Measurements from ENCODE around the gene KASH5.

The KASH5 gene

GRCh38 chr19:49415810-49416200 is 27.8 kb downstream of the KASH5 start:
- no peaks in the 10 kb centered on the region for H3K9me3 ChIP-seq (ENCODE audit: control insufficient read depth, insufficient read depth, low read length)
- no peaks in the 10 kb centered on the region for H3K36me3 ChIP-seq (ENCODE audit: insufficient read depth, low read length)
- no peak overlapping the region for H3K9ac ChIP-seq (ENCODE audit: low read depth, low read length)
- H3K4me1 ChIP-seq (ENCODE audit: insufficient read depth, low read length): peaks cover 3% of the 10 kb centered on the region; the same call in 1 of the 2 replicates

GRCh38 chr19:49417088-49417487 is 29.0 kb downstream of the KASH5 start:
- Histone ChIP-seq H3K36me3 (ENCODE audit: insufficient read depth, low read length) (no peaks in the 10 kb centered on the region), H3K4me1 (ENCODE audit: insufficient read depth, low read length) (peaks cover 3% of the 10 kb centered on the region; the same call in 1 of the 2 replicates), H3K9ac (ENCODE audit: low read depth, low read length) (no peak overlapping the region)

GRCh38 chr19:49418511-49418910 is 30.5 kb downstream of the KASH5 start:
- no peaks in the 10 kb centered on the region for H3K36me3 ChIP-seq (ENCODE audit: insufficient read depth, low read length)
- no peaks in the 10 kb centered on the region for H3K9me3 ChIP-seq (ENCODE audit: control insufficient read depth, insufficient read depth, low read length)
- H3K4me1 ChIP-seq (ENCODE audit: insufficient read depth, low read length): peaks cover 4% of the 10 kb centered on the region; the same call in 1 of the 2 replicates
- no peak overlapping the region for H3K9ac ChIP-seq (ENCODE audit: low read depth, low read length)

More at GRCh38 chr19:49417088-49417487, 29.0 kb downstream of the KASH5 start:
- no peaks in the 10 kb centered on the region for H3K9me3 ChIP-seq (ENCODE audit: control insufficient read depth, insufficient read depth, low read length)

DNA sequence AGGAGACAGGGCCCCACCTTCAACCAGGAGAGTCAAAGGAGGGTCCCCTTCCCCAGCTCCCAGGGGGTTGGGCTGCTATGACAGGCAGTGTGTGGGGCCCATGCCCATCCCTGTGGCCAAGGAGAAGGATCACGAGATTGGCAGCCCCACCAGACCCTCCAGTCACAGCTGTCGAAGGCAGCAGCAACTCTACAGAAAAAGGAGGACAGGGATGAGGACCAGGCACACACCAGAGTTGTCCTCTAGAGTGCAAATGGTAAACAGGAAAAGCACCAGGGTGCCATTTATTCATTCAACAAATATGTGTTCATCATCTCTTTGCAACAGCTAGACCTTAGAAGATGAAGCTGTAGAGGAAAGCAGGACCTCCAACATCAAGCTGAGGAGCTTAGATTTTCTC is 31.1 kb downstream of the KASH5 start:
- Histone ChIP-seq H3K4me1 (ENCODE audit: insufficient read depth, low read length) (peaks cover 8% of the 10 kb centered on the region; the same call in 1 of the 2 replicates), H3K9me3 (ENCODE audit: control insufficient read depth, insufficient read depth, low read length) (no peaks in the 10 kb centered on the region), H3K36me3 (ENCODE audit: insufficient read depth, low read length) (no peaks in the 10 kb centered on the region), H3K9ac (ENCODE audit: low read depth, low read length) (no peak overlapping the region)

GRCh38 chr19:49420227-49420626 is 32.2 kb downstream of the KASH5 start:
- H3K9me3 ChIP-seq (ENCODE audit: control insufficient read depth, insufficient read depth, low read length): no peaks in the 10 kb centered on the region
- H3K36me3 ChIP-seq (ENCODE audit: insufficient read depth, low read length): no peaks in the 10 kb centered on the region
- H3K9ac ChIP-seq (ENCODE audit: low read depth, low read length): no peak overlapping the region
- H3K4me1 ChIP-seq (ENCODE audit: insufficient read depth, low read length): peaks cover 8% of the 10 kb centered on the region; the same call in 1 of the 2 replicates

DNA sequence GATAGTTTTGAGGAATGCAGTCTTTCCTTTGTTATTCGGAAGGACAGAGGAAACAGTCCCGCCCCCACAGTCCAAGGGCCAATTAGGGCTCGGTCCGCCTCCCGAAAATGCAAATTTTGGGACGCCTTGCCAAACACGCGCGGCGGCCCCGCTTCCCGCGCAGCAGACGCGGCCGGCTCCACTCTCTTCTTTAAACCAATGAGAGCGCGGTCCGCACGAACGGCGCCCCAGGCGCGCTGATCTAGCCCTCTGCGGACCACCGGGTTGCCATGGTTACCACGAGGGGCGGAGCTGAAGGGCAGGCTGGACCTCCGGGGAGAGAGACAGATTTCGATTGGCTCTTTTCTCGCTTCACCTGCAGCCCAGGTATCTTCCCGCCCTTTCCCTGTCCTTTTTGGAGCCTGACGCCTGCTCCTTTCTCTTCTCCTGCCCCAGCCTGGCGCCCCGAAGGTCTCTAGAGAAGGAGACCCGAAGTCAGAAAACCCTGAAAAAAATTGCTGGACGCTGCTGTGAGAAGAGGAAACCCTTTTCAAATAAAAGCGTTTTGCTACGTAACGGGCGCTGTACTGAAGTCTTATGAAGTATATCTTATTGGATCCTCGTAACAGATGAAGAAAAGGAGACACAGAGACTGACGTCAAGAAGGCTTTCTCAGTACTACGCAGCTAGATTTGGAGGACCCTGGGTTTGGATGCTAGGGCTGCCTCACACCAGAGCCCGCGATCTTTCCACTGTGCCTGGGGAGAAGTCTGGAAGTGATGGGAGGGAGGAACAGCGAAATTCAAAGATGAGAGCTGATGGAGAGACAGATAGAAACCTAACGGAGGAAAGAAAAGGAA is 33.2 kb downstream of the KASH5 start:
- H3K9ac ChIP-seq (ENCODE audit: low read depth, low read length): peak overlapping the region; percentile 25; the same call in 1 of the 2 replicates
- H3K36me3 ChIP-seq (ENCODE audit: insufficient read depth, low read length): no peaks in the 10 kb centered on the region
- H3K4me1 ChIP-seq (ENCODE audit: insufficient read depth, low read length): peaks cover 8% of the 10 kb centered on the region; the same call in 1 of the 2 replicates
- H3K9me3 ChIP-seq (ENCODE audit: control insufficient read depth, insufficient read depth, low read length): no peaks in the 10 kb centered on the region

DNA sequence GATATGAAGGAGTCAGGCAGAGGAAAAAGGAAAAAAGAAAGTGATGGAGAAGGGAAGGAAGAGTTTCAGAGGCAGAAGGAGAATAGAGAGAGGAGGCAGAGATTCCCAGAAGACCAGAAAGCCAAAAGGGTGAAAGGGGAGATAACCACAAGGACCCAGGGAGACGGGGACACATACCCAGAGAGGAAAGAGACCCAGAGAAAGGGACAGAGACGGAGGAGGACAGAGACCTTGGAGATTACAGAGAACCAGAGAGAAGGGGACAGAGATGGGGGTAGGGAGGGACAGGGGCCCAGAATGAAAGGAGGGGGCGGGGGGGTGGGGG is 33.8 kb downstream of the KASH5 start:
- no peak overlapping the region for H3K9ac ChIP-seq (ENCODE audit: low read depth, low read length)
- peaks cover 12% of the 10 kb centered on the region; the same call in 1 of the 2 replicates for H3K4me1 ChIP-seq (ENCODE audit: insufficient read depth, low read length)
- H3K9me3 ChIP-seq (ENCODE audit: control insufficient read depth, insufficient read depth, low read length): no peaks in the 10 kb centered on the region
- H3K36me3 ChIP-seq (ENCODE audit: insufficient read depth, low read length): no peaks in the 10 kb centered on the region

- H3K9ac ChIP-seq (ENCODE audit: low read depth, low read length): peak overlapping the region; percentile 53; the same call in 1 of the 2 replicates
- no peaks in the 10 kb centered on the region for H3K36me3 ChIP-seq (ENCODE audit: insufficient read depth, low read length)
- no peaks in the 10 kb centered on the region for H3K9me3 ChIP-seq (ENCODE audit: control insufficient read depth, insufficient read depth, low read length)
- peaks cover 17% of the 10 kb centered on the region; the same call in 1 of the 2 replicates for H3K4me1 ChIP-seq (ENCODE audit: insufficient read depth, low read length)
Measured at GRCh38 chr19:49422407-49423070, 34.5 kb downstream of the KASH5 start.

GRCh38 chr19:49423071-49423984 is 35.3 kb downstream of the KASH5 start, which contains the start of gene PTH2:
TSS of gene PTH2 (minus strand) at chr19:49423441. CDS start at chr19:49423339, 102 bp downstream.
- H3K4me1 ChIP-seq (ENCODE audit: insufficient read depth, low read length): peaks cover 17% of the 10 kb centered on the region; the same call in 1 of the 2 replicates
- H3K36me3 ChIP-seq (ENCODE audit: insufficient read depth, low read length): no peaks in the 10 kb centered on the region
- H3K9me3 ChIP-seq (ENCODE audit: control insufficient read depth, insufficient read depth, low read length): no peaks in the 10 kb centered on the region
- peak within 1 kb of the TSS; percentile 53; the same call in 1 of the 2 replicates for H3K9ac ChIP-seq (ENCODE audit: low read depth, low read length)

DNA sequence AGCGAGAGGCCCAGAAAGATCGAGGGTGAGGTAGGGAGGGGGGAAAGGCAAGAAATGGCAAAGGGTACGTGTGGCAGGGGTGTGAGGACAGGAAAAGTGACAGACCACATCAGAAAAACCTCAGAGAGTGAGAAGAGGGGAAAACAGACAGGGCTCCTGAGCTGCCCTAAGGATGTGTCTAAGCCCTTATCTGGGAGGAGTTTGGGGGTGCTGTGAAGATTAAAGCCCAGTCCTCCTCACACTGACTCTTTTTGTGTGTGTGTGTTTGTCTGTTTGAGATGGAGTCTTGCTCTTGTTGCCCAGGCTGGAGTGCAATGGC is 35.9 kb downstream of the KASH5 start:
- peaks cover 17% of the 10 kb centered on the region; the same call in 1 of the 2 replicates for H3K4me1 ChIP-seq (ENCODE audit: insufficient read depth, low read length)
- H3K36me3 ChIP-seq (ENCODE audit: insufficient read depth, low read length): no peaks in the 10 kb centered on the region
- no peaks in the 10 kb centered on the region for H3K9me3 ChIP-seq (ENCODE audit: control insufficient read depth, insufficient read depth, low read length)
- no peak overlapping the region for H3K9ac ChIP-seq (ENCODE audit: low read depth, low read length)

- H3K4me1 ChIP-seq (ENCODE audit: insufficient read depth, low read length): peaks cover 17% of the 10 kb centered on the region; the same call in 1 of the 2 replicates
- H3K9me3 ChIP-seq (ENCODE audit: control insufficient read depth, insufficient read depth, low read length): no peaks in the 10 kb centered on the region
- H3K36me3 ChIP-seq (ENCODE audit: insufficient read depth, low read length): no peaks in the 10 kb centered on the region
- peak within 1 kb of the TSS; percentile 22; the same call in 1 of the 2 replicates for H3K9ac ChIP-seq (ENCODE audit: low read depth, low read length)
Measured at GRCh38 chr19:49425178-49425577, 37.1 kb downstream of the KASH5 start, which contains the start of gene GFY. TSS of gene GFY (plus strand) at chr19:49425388. CDS start at chr19:49426431, 1,043 bp downstream.

DNA sequence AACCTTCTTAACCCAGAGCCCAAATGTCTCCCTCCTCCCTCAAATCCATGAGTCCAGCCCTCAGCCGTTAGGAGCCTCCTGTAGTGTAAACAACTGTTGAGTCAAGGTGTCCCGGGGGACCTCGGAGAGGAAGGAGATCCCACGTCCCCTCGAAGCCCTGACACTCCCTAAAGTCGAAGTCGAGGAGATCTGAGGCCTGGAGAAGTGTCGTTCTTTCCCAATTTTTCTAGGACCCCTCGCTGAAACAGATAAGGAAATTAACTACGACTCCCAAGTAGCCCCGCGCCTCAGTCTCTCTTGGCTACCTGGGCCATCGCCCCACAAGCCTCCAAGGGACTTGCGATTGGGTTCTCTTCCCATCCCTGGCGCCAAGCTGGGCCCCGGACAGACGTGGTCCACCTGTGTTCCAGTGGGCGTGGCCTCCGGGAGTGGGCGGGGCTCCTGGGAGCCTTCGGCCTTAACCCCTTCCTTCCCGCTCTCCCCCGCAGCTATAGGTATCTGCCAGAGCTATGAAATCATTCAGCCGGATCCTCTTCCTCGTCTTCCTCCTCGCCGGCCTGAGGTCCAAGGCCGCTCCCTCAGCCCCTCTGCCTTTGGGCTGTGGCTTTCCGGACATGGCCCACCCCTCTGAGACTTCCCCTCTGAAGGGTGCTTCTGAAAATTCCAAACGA is 38.0 kb downstream of the KASH5 start:
- Histone ChIP-seq H3K4me1 (ENCODE audit: insufficient read depth, low read length) (peaks cover 14% of the 10 kb centered on the region; the same call in 1 of the 2 replicates), H3K36me3 (ENCODE audit: insufficient read depth, low read length) (no peaks in the 10 kb centered on the region), H3K9me3 (ENCODE audit: control insufficient read depth, insufficient read depth, low read length) (no peaks in the 10 kb centered on the region), H3K9ac (ENCODE audit: low read depth, low read length) (peak overlapping the region; percentile 22; the same call in 1 of the 2 replicates)

- Histone ChIP-seq H3K9me3 (ENCODE audit: control insufficient read depth, insufficient read depth, low read length) (no peaks in the 10 kb centered on the region), H3K9ac (ENCODE audit: low read depth, low read length) (no peak overlapping the region), H3K36me3 (ENCODE audit: insufficient read depth, low read length) (no peaks in the 10 kb centered on the region), H3K4me1 (ENCODE audit: insufficient read depth, low read length) (peaks cover 14% of the 10 kb centered on the region; the same call in 1 of the 2 replicates)
Measured at GRCh38 chr19:49427339-49427738, 39.3 kb downstream of the KASH5 start.
